ENCODE data around the gene SLC17A1. TPM values are rescaled to one million over a fixed set of nuclear protein-coding genes. Genes with fewer than 3 reads are reported as not detected.

SLC17A1 gene
- total and polyA plus RNA-seq, 10 of the 15 experiments (the other 5 are each of a cell fraction or from before 2014, with no cell fraction given) = not detected

DNA sequence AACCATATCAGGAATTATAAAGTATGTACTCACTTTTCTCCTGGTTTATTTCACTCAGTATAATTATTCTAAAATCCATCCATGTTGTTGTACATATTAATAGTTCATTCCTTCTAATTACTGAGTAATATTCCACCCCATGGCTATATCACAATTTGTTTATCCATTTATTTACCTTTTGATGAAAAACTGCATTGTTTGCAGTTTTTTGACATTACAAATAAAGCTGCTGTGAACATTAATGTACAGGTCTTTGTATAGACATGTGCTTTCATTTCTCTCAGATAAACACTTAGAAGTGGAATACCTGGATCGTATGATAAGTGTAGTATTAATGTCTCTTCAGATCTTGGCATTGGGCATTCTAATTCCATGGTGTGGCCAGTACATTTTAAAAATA, 38.0 kb upstream of the SLC17A1 start:
- Histone ChIP-seq H3K27me3 (replicated peaks in 1 of 2; ENCODE audit: control insufficient read depth in 2 of 2, insufficient read depth in 2 of 2, low read length in 1 of 2) (peaks cover 0 to 3% of the 10 kb centered on the region in 2 experiments; a peak in 2 of 4 replicates), H3K4me2 (ENCODE audit: control insufficient read depth, insufficient read depth) (no peak overlapping the region), H3K27ac (ENCODE audit: control insufficient read depth, insufficient read depth) (no peak overlapping the region), H3K4me3 (no peak overlapping the region), H2AFZ (ENCODE audit: control insufficient read depth, low read depth, low read length) (no peak overlapping the region), H3K9me3 (replicated peaks; ENCODE audit: control insufficient read depth, insufficient read depth, low read length) (no peaks in the 10 kb centered on the region), H3K4me1 (ENCODE audit: control insufficient read depth, insufficient read depth, low read length) (no peaks in the 10 kb centered on the region), H3K36me3 (ENCODE audit: control insufficient read depth in 2 of 2, insufficient read depth in 2 of 2, low read length in 1 of 2) (no peaks in the 10 kb centered on the region), H3K9ac (ENCODE audit: control insufficient read depth, insufficient read depth, low read length) (no peak overlapping the region), H4K20me1 (ENCODE audit: control insufficient read depth, insufficient read depth) (no peaks in the 10 kb centered on the region), H3K79me2 (ENCODE audit: control insufficient read depth, insufficient read depth, low read length) (no peaks in the 10 kb centered on the region)
- ATAC-seq (no peak), FAIRE-seq (no peak), DNase-seq (ENCODE audit: low read depth, low spot score) (no peak)
- WGBS (ENCODE audit: insufficient coverage, insufficient replicate concordance, low lambda C conversion rate, missing lambda C conversion rate) = 5% methylated on average over 1 of the region's 1 CpG
- SMC1A ChIA-PET (ENCODE audit: uncharacterized antibody, unreplicated experiment) = no interaction called here
- TF ChIP-seq, protein P1, sequence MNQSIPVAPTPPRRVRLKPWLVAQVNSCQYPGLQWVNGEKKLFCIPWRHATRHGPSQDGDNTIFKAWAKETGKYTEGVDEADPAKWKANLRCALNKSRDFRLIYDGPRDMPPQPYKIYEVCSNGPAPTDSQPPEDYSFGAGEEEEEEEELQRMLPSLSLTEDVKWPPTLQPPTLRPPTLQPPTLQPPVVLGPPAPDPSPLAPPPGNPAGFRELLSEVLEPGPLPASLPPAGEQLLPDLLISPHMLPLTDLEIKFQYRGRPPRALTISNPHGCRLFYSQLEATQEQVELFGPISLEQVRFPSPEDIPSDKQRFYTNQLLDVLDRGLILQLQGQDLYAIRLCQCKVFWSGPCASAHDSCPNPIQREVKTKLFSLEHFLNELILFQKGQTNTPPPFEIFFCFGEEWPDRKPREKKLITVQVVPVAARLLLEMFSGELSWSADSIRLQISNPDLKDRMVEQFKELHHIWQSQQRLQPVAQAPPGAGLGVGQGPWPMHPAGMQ (IDR thresholded peaks at IDR 0.05; ENCODE audit: borderline replicate concordance) = no peak
- TF ChIP-seq ZBED1 (IDR thresholded peaks at IDR 0.05; ENCODE audit: borderline replicate concordance) (no peak), WRNIP1 (IDR thresholded peaks at IDR 0.05; ENCODE audit: borderline replicate concordance, low read depth, low read length) (no peak), EZH2 (IDR thresholded peaks at IDR 0.05; ENCODE audit: borderline replicate concordance, control insufficient read depth, low read depth, low read length) (no peak), SUZ12 (IDR thresholded peaks at IDR 0.05; ENCODE audit: unreplicated experiment) (no peak), SIX5 (IDR thresholded peaks at IDR 0.05; ENCODE audit: low read depth, low read length, severe bottlenecking) (no peak), CBX3 (IDR thresholded peaks at IDR 0.05; ENCODE audit: borderline replicate concordance, low read depth) (no peak), TARDBP (IDR thresholded peaks at IDR 0.05; ENCODE audit: borderline replicate concordance) (no peak), MEF2B (IDR thresholded peaks at IDR 0.05; ENCODE audit: partially characterized antibody, poor library complexity, severe bottlenecking) (no peak), STAT1 (conservative IDR thresholded peaks at IDR 0.05) (no peak), IKZF2 (IDR thresholded peaks at IDR 0.05) (no peak), RAD51 (IDR thresholded peaks at IDR 0.05) (no peak)
- TF ChIP-seq, protein P2, sequence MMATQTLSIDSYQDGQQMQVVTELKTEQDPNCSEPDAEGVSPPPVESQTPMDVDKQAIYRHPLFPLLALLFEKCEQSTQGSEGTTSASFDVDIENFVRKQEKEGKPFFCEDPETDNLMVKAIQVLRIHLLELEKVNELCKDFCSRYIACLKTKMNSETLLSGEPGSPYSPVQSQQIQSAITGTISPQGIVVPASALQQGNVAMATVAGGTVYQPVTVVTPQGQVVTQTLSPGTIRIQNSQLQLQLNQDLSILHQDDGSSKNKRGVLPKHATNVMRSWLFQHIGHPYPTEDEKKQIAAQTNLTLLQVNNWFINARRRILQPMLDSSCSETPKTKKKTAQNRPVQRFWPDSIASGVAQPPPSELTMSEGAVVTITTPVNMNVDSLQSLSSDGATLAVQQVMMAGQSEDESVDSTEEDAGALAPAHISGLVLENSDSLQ (IDR thresholded peaks at IDR 0.05) = no peak
- TF ChIP-seq, protein P3, sequence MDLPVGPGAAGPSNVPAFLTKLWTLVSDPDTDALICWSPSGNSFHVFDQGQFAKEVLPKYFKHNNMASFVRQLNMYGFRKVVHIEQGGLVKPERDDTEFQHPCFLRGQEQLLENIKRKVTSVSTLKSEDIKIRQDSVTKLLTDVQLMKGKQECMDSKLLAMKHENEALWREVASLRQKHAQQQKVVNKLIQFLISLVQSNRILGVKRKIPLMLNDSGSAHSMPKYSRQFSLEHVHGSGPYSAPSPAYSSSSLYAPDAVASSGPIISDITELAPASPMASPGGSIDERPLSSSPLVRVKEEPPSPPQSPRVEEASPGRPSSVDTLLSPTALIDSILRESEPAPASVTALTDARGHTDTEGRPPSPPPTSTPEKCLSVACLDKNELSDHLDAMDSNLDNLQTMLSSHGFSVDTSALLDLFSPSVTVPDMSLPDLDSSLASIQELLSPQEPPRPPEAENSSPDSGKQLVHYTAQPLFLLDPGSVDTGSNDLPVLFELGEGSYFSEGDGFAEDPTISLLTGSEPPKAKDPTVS (IDR thresholded peaks at IDR 0.05; ENCODE audit: low read depth, low read length) = no peak
- TF ChIP-seq, protein P4, sequence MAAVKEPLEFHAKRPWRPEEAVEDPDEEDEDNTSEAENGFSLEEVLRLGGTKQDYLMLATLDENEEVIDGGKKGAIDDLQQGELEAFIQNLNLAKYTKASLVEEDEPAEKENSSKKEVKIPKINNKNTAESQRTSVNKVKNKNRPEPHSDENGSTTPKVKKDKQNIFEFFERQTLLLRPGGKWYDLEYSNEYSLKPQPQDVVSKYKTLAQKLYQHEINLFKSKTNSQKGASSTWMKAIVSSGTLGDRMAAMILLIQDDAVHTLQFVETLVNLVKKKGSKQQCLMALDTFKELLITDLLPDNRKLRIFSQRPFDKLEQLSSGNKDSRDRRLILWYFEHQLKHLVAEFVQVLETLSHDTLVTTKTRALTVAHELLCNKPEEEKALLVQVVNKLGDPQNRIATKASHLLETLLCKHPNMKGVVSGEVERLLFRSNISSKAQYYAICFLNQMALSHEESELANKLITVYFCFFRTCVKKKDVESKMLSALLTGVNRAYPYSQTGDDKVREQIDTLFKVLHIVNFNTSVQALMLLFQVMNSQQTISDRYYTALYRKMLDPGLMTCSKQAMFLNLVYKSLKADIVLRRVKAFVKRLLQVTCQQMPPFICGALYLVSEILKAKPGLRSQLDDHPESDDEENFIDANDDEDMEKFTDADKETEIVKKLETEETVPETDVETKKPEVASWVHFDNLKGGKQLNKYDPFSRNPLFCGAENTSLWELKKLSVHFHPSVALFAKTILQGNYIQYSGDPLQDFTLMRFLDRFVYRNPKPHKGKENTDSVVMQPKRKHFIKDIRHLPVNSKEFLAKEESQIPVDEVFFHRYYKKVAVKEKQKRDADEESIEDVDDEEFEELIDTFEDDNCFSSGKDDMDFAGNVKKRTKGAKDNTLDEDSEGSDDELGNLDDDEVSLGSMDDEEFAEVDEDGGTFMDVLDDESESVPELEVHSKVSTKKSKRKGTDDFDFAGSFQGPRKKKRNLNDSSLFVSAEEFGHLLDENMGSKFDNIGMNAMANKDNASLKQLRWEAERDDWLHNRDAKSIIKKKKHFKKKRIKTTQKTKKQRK (IDR thresholded peaks at IDR 0.05; ENCODE audit: low read depth, low read length) = no peak
- POLR2A ChIA-PET = no interaction called here
- RAD21 ChIA-PET (ENCODE audit: unreplicated experiment) = no interaction called here
- CTCF ChIA-PET = no interaction called here
- BruUV-seq (replicated peaks) = no TSS peak
- in situ Hi-C loops (cut with MboI) (no loop called here), intact Hi-C loops (cut with micrococcal nuclease; ENCODE audit: unreplicated experiment) (no loop called here)

All from GM12878 (cell line).